ENCODE measurements around the gene IL20RB.

The IL20RB gene

GRCh38 chr3:136929977-136930670 is 27.7 kb upstream of the IL20RB start:
- no peak overlapping the region for H3K9ac ChIP-seq (ENCODE audit: low read length)
- no peak overlapping the region for H2AFZ ChIP-seq (ENCODE audit: low read depth, low read length)
- H3K4me3 ChIP-seq (ENCODE audit: low read length) = no peak overlapping the region
- H3K9me3 ChIP-seq (ENCODE audit: insufficient read depth, low read length) = no peaks in the 10 kb centered on the region
- H3K79me2 ChIP-seq (ENCODE audit: low read length) = peaks cover 12% of the 10 kb centered on the region; the same call in 1 of the 2 replicates
- H4K20me1 ChIP-seq (ENCODE audit: insufficient read depth, low read length) = no peaks in the 10 kb centered on the region
- peaks cover 33% of the 10 kb centered on the region for H3K4me1 ChIP-seq (ENCODE audit: low read length)
- no peaks in the 10 kb centered on the region for H3K27me3 ChIP-seq (ENCODE audit: low read depth, low read length)
- H3K4me2 ChIP-seq (ENCODE audit: low read length) = no peak overlapping the region
- TF ChIP-seq CTCF (IDR thresholded peaks at IDR 0.05; ENCODE audit: low read depth, low read length) = no peak
- TF ChIP-seq EZH2phosphoT487 (IDR thresholded peaks at IDR 0.05; ENCODE audit: low read depth) = no peak
- peaks cover 9% of the 10 kb centered on the region for H3K36me3 ChIP-seq (replicated peaks; ENCODE audit: low read depth, low read length)
- H3K27ac ChIP-seq (ENCODE audit: low read length) = no peak overlapping the region

GRCh38 chr3:136931606-136932005 is 26.2 kb upstream of the IL20RB start:
- no peaks in the 10 kb centered on the region for H4K20me1 ChIP-seq (ENCODE audit: insufficient read depth, low read length)
- no peak overlapping the region for H3K4me2 ChIP-seq (ENCODE audit: low read length)
- TF ChIP-seq CTCF (IDR thresholded peaks at IDR 0.05; ENCODE audit: low read depth, low read length) = no peak
- no peak overlapping the region for H3K9ac ChIP-seq (ENCODE audit: low read length)
- H3K4me1 ChIP-seq (ENCODE audit: low read length) = peaks cover 25% of the 10 kb centered on the region
- H2AFZ ChIP-seq (ENCODE audit: low read depth, low read length) = no peak overlapping the region
- peaks cover 14% of the 10 kb centered on the region for H3K36me3 ChIP-seq (replicated peaks; ENCODE audit: low read depth, low read length)
- no peaks in the 10 kb centered on the region for H3K9me3 ChIP-seq (ENCODE audit: insufficient read depth, low read length)
- no peaks in the 10 kb centered on the region for H3K27me3 ChIP-seq (ENCODE audit: low read depth, low read length)
- H3K79me2 ChIP-seq (ENCODE audit: low read length) = peaks cover 4% of the 10 kb centered on the region; the same call in 1 of the 2 replicates
- no peak overlapping the region for H3K27ac ChIP-seq (ENCODE audit: low read length)
- H3K4me3 ChIP-seq (ENCODE audit: low read length) = no peak overlapping the region

- H3K4me1 ChIP-seq (ENCODE audit: low read length) = peaks cover 25% of the 10 kb centered on the region
- H3K36me3 ChIP-seq (replicated peaks; ENCODE audit: low read depth, low read length) = peaks cover 17% of the 10 kb centered on the region
- H4K20me1 ChIP-seq (ENCODE audit: insufficient read depth, low read length) = no peaks in the 10 kb centered on the region
- TF ChIP-seq CTCF (IDR thresholded peaks at IDR 0.05; ENCODE audit: low read depth, low read length) = no peak
- TF ChIP-seq EZH2phosphoT487 (IDR thresholded peaks at IDR 0.05; ENCODE audit: low read depth) = no peak
- H3K79me2 ChIP-seq (ENCODE audit: low read length) = peaks cover 9% of the 10 kb centered on the region; the same call in 1 of the 2 replicates
- H3K4me3 ChIP-seq (ENCODE audit: low read length) = 0 out of 2 replicates have a peak overlapping the region, but pooled peaks have one; percentile 2
- H3K4me2 ChIP-seq (ENCODE audit: low read length) = peak overlapping the region; percentile 32
- H3K9ac ChIP-seq (ENCODE audit: low read length) = no peak overlapping the region
- no peaks in the 10 kb centered on the region for H3K27me3 ChIP-seq (ENCODE audit: low read depth, low read length)
- H3K9me3 ChIP-seq (ENCODE audit: insufficient read depth, low read length) = no peaks in the 10 kb centered on the region
- peak overlapping the region; percentile 57 for H3K27ac ChIP-seq (ENCODE audit: low read length)
- H2AFZ ChIP-seq (ENCODE audit: low read depth, low read length) = no peak overlapping the region
Measured at GRCh38 chr3:136932523-136932922, 25.3 kb upstream of the IL20RB start.

- TF ChIP-seq EZH2phosphoT487 (IDR thresholded peaks at IDR 0.05; ENCODE audit: low read depth) (no peak), CTCF (IDR thresholded peaks at IDR 0.05; ENCODE audit: low read depth, low read length) (no peak)
- peak overlapping the region; percentile 57 for H3K27ac ChIP-seq (ENCODE audit: low read length)
- no peaks in the 10 kb centered on the region for H3K27me3 ChIP-seq (ENCODE audit: low read depth, low read length)
- H2AFZ ChIP-seq (ENCODE audit: low read depth, low read length) = no peak overlapping the region
- peaks cover 14% of the 10 kb centered on the region; the same call in 1 of the 2 replicates for H3K79me2 ChIP-seq (ENCODE audit: low read length)
- H3K4me3 ChIP-seq (ENCODE audit: low read length) = 0 out of 2 replicates have a peak overlapping the region, but pooled peaks have one; percentile 2
- H3K4me2 ChIP-seq (ENCODE audit: low read length) = peak overlapping the region; percentile 32
- H3K36me3 ChIP-seq (replicated peaks; ENCODE audit: low read depth, low read length) = peaks cover 13% of the 10 kb centered on the region
- no peak overlapping the region for H3K9ac ChIP-seq (ENCODE audit: low read length)
- H4K20me1 ChIP-seq (ENCODE audit: insufficient read depth, low read length) = no peaks in the 10 kb centered on the region
- H3K9me3 ChIP-seq (ENCODE audit: insufficient read depth, low read length) = no peaks in the 10 kb centered on the region
- peaks cover 25% of the 10 kb centered on the region for H3K4me1 ChIP-seq (ENCODE audit: low read length)
Measured at GRCh38 chr3:136932978-136933772, 24.6 kb upstream of the IL20RB start.

Data from OCI-LY3 (cell line).